NCI-H146 treated with DMSO at 0.1 percent for 48 hours (cell line): ENCODE data around the gene CST3.

Source experiments
- DNase-seq: peaks from one replicate; lab custom pipeline; 2025; ENCODE audit not compliant: unreplicated experiment; lab: John Stamatoyannopoulos, UW

CST3 gene

GRCh38 chr20:23603321-23603720 is 34.4 kb downstream of the CST3 start:
- no peak for DNase-seq

- no peak for DNase-seq
Measured at GRCh38 chr20:23602699-23603098, 35.1 kb downstream of the CST3 start.

- DNase-seq = no peak
Measured at GRCh38 chr20:23602241-23602640, 35.5 kb downstream of the CST3 start.

- DNase-seq = no peak
Measured at GRCh38 chr20:23601715-23602114, 36.0 kb downstream of the CST3 start.

GRCh38 chr20:23598481-23598880 is 39.3 kb downstream of the CST3 start:
- DNase-seq = no peak

GRCh38 chr20:23596579-23597250 is 41.0 kb downstream of the CST3 start:
- DNase-seq = no peak

GRCh38 chr20:23595941-23596340 is 41.8 kb downstream of the CST3 start:
- no peak for DNase-seq

GRCh38 chr20:23588434-23589403 is 49.0 kb downstream of the CST3 start:
- DNase-seq = no peak

- DNase-seq = no peak
Measured at GRCh38 chr20:23587631-23588030, 50.1 kb downstream of the CST3 start.

GRCh38 chr20:23586735-23587525 is 50.8 kb downstream of the CST3 start:
- DNase-seq = no peak

GRCh38 chr20:23585808-23586734 is 51.7 kb downstream of the CST3 start:
- no peak for DNase-seq

GRCh38 chr20:23585449-23585807 is 52.3 kb downstream of the CST3 start:
- DNase-seq = no peak

- DNase-seq = no peak
Measured at GRCh38 chr20:23584434-23585199, 53.1 kb downstream of the CST3 start.
